ENCODE measurements around the gene AQP12B. TPM values are rescaled to one million over a fixed set of nuclear protein-coding genes. Genes with fewer than 3 reads are reported as not detected.

AQP12B gene
- total RNA-seq, 1 donor from 2014 or later: 0.96 TPM

DNA sequence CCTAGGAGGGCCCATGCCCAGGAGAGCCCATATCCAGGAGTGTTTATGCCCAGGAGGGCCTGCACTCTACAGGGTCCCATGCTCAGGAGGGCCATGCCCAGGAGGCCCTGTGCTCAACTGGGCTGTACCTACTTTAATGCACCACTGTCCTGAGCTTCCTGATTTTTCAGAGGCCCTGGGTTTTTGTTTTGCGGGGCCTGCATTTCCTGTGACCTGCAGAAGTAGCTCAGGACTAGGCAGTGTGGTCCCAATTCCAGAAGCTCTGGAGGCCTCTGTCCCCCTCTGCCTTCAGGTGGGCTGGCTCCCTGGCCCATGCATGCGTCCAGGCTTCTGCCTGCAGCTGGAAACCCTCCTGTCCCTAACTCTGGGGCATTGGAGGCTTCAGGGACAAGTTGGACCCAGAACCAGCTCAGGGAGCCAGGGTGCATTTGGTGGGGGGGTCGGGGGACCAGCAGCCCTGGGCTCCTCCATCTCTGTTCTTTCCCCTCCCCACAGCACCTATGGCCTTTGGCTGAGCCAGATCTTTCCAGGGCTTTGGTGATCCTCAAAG lies 46.6 kb downstream of the AQP12B start:
- no peak for DNase-seq (ENCODE audit: low spot score)

- no peak for DNase-seq (ENCODE audit: low spot score)
Measured at GRCh38 chr2:240635121-240635997, 47.3 kb downstream of the AQP12B start.

DNA sequence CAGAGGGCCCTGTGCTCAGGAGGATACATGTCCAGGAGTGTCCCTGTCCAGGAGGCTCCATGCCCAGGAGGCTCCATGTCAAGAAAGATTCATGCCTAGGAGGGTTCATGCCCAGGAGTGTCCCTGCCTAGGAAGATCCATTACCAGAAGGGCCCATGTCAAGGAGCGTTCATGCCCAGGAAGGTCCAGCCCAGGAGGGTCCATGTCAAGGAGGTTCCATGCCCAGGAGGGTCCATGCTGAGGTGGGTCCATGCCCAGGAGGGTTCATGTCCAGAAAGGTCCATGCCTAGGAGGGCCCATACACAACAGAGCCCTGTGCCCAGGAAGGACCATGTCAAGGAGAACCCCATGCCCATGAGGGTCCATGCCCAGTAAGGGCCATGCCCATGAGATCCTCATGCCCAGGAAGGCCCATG lies 50.4 kb downstream of the AQP12B start:
- no peak for DNase-seq (ENCODE audit: low spot score)

- no peak for DNase-seq (ENCODE audit: low spot score)
Measured at GRCh38 chr2:240631548-240632305, 51.0 kb downstream of the AQP12B start.

GRCh38 chr2:240630771-240631547 lies 51.7 kb downstream of the AQP12B start:
- DNase-seq (ENCODE audit: low spot score): no peak

- no peak for DNase-seq (ENCODE audit: low spot score)
Measured at GRCh38 chr2:240629968-240630770, 52.5 kb downstream of the AQP12B start.

GRCh38 chr2:240629619-240629967 lies 53.1 kb downstream of the AQP12B start:
- DNase-seq (ENCODE audit: low spot score): no peak

GRCh38 chr2:240628808-240629618 lies 53.7 kb downstream of the AQP12B start:
- DNase-seq (ENCODE audit: low spot score): no peak

DNA sequence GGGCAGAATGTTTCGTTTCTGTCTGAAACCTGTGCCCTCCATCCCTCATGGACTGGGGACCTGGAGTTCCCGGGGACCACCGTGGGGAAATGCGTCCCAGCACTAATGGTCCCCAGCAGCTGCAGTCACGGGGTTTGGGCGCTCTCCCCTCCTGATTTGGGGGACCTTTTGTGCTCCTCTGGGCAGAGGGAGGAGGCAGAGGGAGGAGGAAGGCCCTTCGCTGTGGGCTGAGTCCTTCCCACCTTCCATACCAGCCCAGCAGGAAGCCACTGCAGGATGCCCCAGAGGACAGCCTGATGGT lies 54.2 kb downstream of the AQP12B start:
- DNase-seq (ENCODE audit: low spot score): no peak

- DNase-seq (ENCODE audit: low spot score): no peak
Measured at GRCh38 chr2:240627736-240628506, 54.8 kb downstream of the AQP12B start.

- peak; percentile 72 for DNase-seq (ENCODE audit: low spot score)
Measured at GRCh38 chr2:240626531-240627300, 56.0 kb downstream of the AQP12B start.

Other genes starting within 250 kb of the AQP12B start
- gene GPC1, start 247.2 kb downstream of the AQP12B start, total RNA-seq (ENCODE audit: insufficient read depth, low replicate concordance): 29.9 TPM
- gene ANKMY1, start 124.9 kb downstream of the AQP12B start, total RNA-seq (ENCODE audit: insufficient read depth, low replicate concordance): 14.2 TPM
- 2.2 TPM for gene DUSP28, start 122.5 kb downstream of the AQP12B start, total RNA-seq (ENCODE audit: insufficient read depth, low replicate concordance)
- gene RNPEPL1, start 114.4 kb downstream of the AQP12B start, total RNA-seq (ENCODE audit: insufficient read depth, low replicate concordance): 16.6 TPM
- gene CAPN10, start 96.2 kb downstream of the AQP12B start, total RNA-seq (ENCODE audit: insufficient read depth, low replicate concordance): 12.3 TPM
- 3.1 TPM for gene GPR35, start 57.4 kb downstream of the AQP12B start, total RNA-seq (ENCODE audit: insufficient read depth, low replicate concordance)
- gene AQP12A, start 9.0 kb upstream of the AQP12B start, total RNA-seq (ENCODE audit: insufficient read depth, low replicate concordance): not detected
- 2.2 TPM for gene KIF1A, start 137.3 kb upstream of the AQP12B start, total RNA-seq (ENCODE audit: insufficient read depth, low replicate concordance)
- 0.48 TPM for gene AGXT, start 185.9 kb upstream of the AQP12B start, total RNA-seq (ENCODE audit: insufficient read depth, low replicate concordance)
- 1.9 TPM for gene MAB21L4, start 213.3 kb upstream of the AQP12B start, total RNA-seq (ENCODE audit: insufficient read depth, low replicate concordance)
- 3.1 TPM for gene CROCC2, start 223.5 kb upstream of the AQP12B start, total RNA-seq (ENCODE audit: insufficient read depth, low replicate concordance)

Data from umbilical cord (tissue), 2 donors.